Ectodermal cell (in vitro differentiated cells): Measurements from ENCODE around the gene FASTKD2.

ENCODE experiments used
- H3K27ac ChIP-seq: 2 replicates; pipeline ENCODE4 v1.7.0; 2013; ENCODE audit warnings: mild to moderate bottlenecking, low read depth, low read length; ENCODE audit not compliant: insufficient read depth, poor library complexity, severe bottlenecking
- H3K27me3 ChIP-seq: 2 replicates; pipeline ENCODE4 v1.7.0; 2013; ENCODE audit warnings: mild to moderate bottlenecking, low read length; ENCODE audit not compliant: insufficient read depth, control insufficient read depth, poor library complexity, severe bottlenecking
- H3K36me3 ChIP-seq: one replicate; pipeline ENCODE4 v1.7.0; 2013; ENCODE audit warnings: low read length; ENCODE audit not compliant: control insufficient read depth, insufficient read depth
- H3K4me1 ChIP-seq: one replicate; pipeline ENCODE4 v1.7.0; 2013; ENCODE audit warnings: low read length; ENCODE audit not compliant: control insufficient read depth, insufficient read depth
- H3K4me3 ChIP-seq: 2 replicates; pipeline ENCODE4 v1.7.0; 2013; ENCODE audit warnings: low read depth, low read length, control low read depth; ENCODE audit not compliant: insufficient read depth
- H3K9me3 ChIP-seq: 2 replicates; pipeline ENCODE4 v1.7.0; 2013; ENCODE audit warnings: mild to moderate bottlenecking, low read length, moderate library complexity; ENCODE audit not compliant: control insufficient read depth
- WGBS, 2 experiments: methylation state at CpG; one replicate each; pipeline ENCODE4 v1.1.7; 2013; ENCODE audit warnings: missing lambda C conversion rate in 2 of 2; 5-methylcytosine and 5-hydroxymethylcytosine counted together

Gene FASTKD2

DNA sequence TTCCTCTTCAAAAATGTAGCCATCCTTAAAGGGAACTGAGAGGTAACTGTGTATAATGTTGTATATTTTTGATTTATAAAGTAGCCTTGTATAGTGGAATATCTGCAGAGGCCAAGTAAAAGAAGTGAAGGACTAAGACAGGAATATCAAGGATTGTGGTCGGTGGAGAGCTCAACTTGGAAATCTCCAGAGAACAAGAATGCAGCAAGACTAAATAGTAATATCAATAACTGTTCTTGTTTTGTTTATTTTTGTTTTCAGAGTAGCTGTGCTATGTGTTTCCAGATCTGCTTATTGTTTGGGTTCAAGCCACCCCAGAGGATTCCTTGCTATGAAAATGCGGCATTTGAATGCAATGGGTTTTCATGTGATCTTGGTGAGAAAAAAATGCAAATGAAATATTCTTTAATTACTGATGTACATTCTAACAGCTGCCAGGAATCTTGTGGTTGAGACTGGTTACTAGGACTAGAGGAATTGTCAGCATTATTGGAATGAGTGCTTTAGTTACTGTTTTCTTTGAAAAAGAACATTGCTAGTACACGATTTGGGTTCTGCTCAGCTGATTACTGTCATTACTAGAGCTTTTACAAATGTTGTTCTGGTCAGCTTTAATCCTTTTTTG is 25.0 kb downstream of the FASTKD2 start:
- no peaks in the 10 kb centered on the region for H3K27me3 ChIP-seq
- H3K4me3 ChIP-seq = no peak overlapping the region
- H3K9me3 ChIP-seq = no peaks in the 10 kb centered on the region
- no peak overlapping the region for H3K27ac ChIP-seq
- WGBS, 2 experiments = 94 to 97% methylated on average over 3 of the region's 3 CpGs
- peaks cover 25% of the 10 kb centered on the region for H3K36me3 ChIP-seq
- H3K4me1 ChIP-seq = no peaks in the 10 kb centered on the region

DNA sequence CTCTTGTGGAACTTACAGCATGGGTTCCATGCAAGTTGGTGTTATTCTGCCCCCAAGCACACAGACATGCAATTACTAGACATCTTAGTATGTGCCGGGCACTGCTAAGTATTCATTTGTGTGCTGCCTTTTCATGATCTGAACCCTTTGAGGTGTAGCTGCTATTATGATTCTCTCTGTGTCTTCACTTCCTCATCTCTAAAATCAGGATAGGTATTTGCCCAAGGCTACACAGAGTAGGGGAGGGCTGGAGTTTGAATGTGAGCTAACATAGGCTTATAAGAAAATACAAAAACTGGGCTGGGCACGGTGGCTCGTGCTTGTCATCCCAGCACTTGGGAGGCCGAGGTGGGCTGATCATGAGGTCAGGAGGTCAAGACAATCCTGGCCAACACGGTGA is 27.2 kb downstream of the FASTKD2 start:
- WGBS, 2 experiments = 94 to 95% methylated on average over 5 of the region's 5 CpGs
- Histone ChIP-seq H3K36me3 (peaks cover 28% of the 10 kb centered on the region), H3K27ac (no peak overlapping the region), H3K9me3 (no peaks in the 10 kb centered on the region), H3K27me3 (no peaks in the 10 kb centered on the region), H3K4me1 (no peaks in the 10 kb centered on the region), H3K4me3 (no peak overlapping the region)

- H3K4me1 ChIP-seq = no peaks in the 10 kb centered on the region
- no peak overlapping the region for H3K27ac ChIP-seq
- H3K4me3 ChIP-seq = no peak overlapping the region
- 92 to 94% methylated on average over 4 of the region's 4 CpGs for WGBS, 2 experiments
- peaks cover 3% of the 10 kb centered on the region for H3K36me3 ChIP-seq
- H3K27me3 ChIP-seq = no peaks in the 10 kb centered on the region
- H3K9me3 ChIP-seq = no peaks in the 10 kb centered on the region
Measured at GRCh38 chr2:206797376-206797775, 32.0 kb downstream of the FASTKD2 start.

DNA sequence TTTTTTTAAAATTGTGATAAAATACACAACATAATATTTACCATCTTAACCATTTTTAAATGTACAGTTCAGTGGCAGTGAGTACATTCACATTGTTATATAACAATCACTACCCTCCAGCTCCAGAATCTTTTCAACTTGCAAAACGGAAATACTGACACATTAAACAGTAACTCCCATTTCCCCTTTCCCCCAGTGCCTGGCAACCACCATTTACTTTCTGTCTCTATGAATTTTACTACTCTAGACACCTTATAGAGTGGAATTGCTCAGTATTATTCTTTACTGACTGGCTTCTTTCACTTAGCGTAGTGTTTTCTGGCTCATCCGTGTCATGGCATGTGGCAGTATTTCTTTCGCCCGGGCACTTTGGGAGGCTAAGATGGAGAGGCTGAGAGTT is 32.6 kb downstream of the FASTKD2 start:
- Histone ChIP-seq H3K36me3 (peaks cover 3% of the 10 kb centered on the region), H3K27ac (no peak overlapping the region), H3K4me3 (no peak overlapping the region), H3K4me1 (no peaks in the 10 kb centered on the region), H3K27me3 (no peaks in the 10 kb centered on the region), H3K9me3 (no peaks in the 10 kb centered on the region)
- 78 to 83% methylated on average over 5 of the region's 5 CpGs for WGBS, 2 experiments

GRCh38 chr2:206799083-206799482 is 33.7 kb downstream of the FASTKD2 start:
- H3K4me3 ChIP-seq = no peak overlapping the region
- no peak overlapping the region for H3K27ac ChIP-seq
- peaks cover 3% of the 10 kb centered on the region for H3K36me3 ChIP-seq
- no peaks in the 10 kb centered on the region for H3K27me3 ChIP-seq
- 92 to 96% methylated on average over 3 of the region's 3 CpGs for WGBS, 2 experiments
- no peaks in the 10 kb centered on the region for H3K9me3 ChIP-seq
- no peaks in the 10 kb centered on the region for H3K4me1 ChIP-seq

- Histone ChIP-seq H3K27me3 (no peaks in the 10 kb centered on the region), H3K4me3 (no peak overlapping the region), H3K27ac (no peak overlapping the region), H3K4me1 (no peaks in the 10 kb centered on the region), H3K36me3 (peaks cover 3% of the 10 kb centered on the region), H3K9me3 (no peaks in the 10 kb centered on the region)
- WGBS, 2 experiments = 46 to 49% methylated on average over 12 of the region's 12 CpGs
Measured at GRCh38 chr2:206800506-206801417, 35.4 kb downstream of the FASTKD2 start.

- Histone ChIP-seq H3K4me1 (no peaks in the 10 kb centered on the region), H3K36me3 (peaks cover 1% of the 10 kb centered on the region), H3K4me3 (no peak overlapping the region), H3K9me3 (no peaks in the 10 kb centered on the region), H3K27ac (no peak overlapping the region), H3K27me3 (no peaks in the 10 kb centered on the region)
- 84 to 89% methylated on average over 7 to 8 of the region's 9 CpGs for WGBS, 2 experiments
Measured at GRCh38 chr2:206801418-206802189, 36.2 kb downstream of the FASTKD2 start.

- H3K4me3 ChIP-seq = no peak overlapping the region
- no peaks in the 10 kb centered on the region for H3K36me3 ChIP-seq
- H3K9me3 ChIP-seq = no peaks in the 10 kb centered on the region
- H3K27me3 ChIP-seq = no peaks in the 10 kb centered on the region
- H3K27ac ChIP-seq = no peak overlapping the region
- WGBS, 2 experiments = 80 to 83% methylated on average over 7 of the region's 7 CpGs
- no peaks in the 10 kb centered on the region for H3K4me1 ChIP-seq
Measured at GRCh38 chr2:206802654-206803514, 37.5 kb downstream of the FASTKD2 start.

GRCh38 chr2:206804326-206804725 is 38.9 kb downstream of the FASTKD2 start:
- no peaks in the 10 kb centered on the region for H3K4me1 ChIP-seq
- no peak overlapping the region for H3K4me3 ChIP-seq
- H3K9me3 ChIP-seq = no peaks in the 10 kb centered on the region
- no peak overlapping the region for H3K27ac ChIP-seq
- no peaks in the 10 kb centered on the region for H3K36me3 ChIP-seq
- no peaks in the 10 kb centered on the region for H3K27me3 ChIP-seq
- 63 to 70% methylated on average over 5 of the region's 5 CpGs for WGBS, 2 experiments
